ENCODE data around the gene RDX.
"Not testable (repeated sequence)": the region's sequence is repeated elsewhere in the genome, so short reads cannot be mapped to it uniquely, and the experiment has no call there.

RDX gene

GRCh38 chr11:110192604-110193282 is 103.7 kb downstream of the RDX start:
- not testable (repeated sequence) for H3K27me3 ChIP-seq (ENCODE audit: control insufficient read depth, insufficient read depth, low read length, poor library complexity, severe bottlenecking); H3K27ac ChIP-seq (ENCODE audit: insufficient read depth, low read depth, low read length, poor library complexity, severe bottlenecking); H3K4me1 ChIP-seq (ENCODE audit: control insufficient read depth, insufficient read depth, low read length); H3K9me3 ChIP-seq (ENCODE audit: control insufficient read depth, low read length); H3K4me3 ChIP-seq (ENCODE audit: insufficient read depth, low read depth, low read length); H3K36me3 ChIP-seq (ENCODE audit: control insufficient read depth, insufficient read depth, low read length)
- 76 to 92% methylated on average over 4 of the region's 4 CpGs for WGBS, 2 experiments

GRCh38 chr11:110190885-110191284 is 105.5 kb downstream of the RDX start:
- Histone ChIP-seq H3K4me1 (ENCODE audit: control insufficient read depth, insufficient read depth, low read length) (no peaks in the 10 kb centered on the region), H3K4me3 (ENCODE audit: insufficient read depth, low read depth, low read length) (no peak overlapping the region), H3K9me3 (ENCODE audit: control insufficient read depth, low read length) (no peaks in the 10 kb centered on the region), H3K27ac (ENCODE audit: insufficient read depth, low read depth, low read length, poor library complexity, severe bottlenecking) (no peak overlapping the region), H3K27me3 (ENCODE audit: control insufficient read depth, insufficient read depth, low read length, poor library complexity, severe bottlenecking) (no peaks in the 10 kb centered on the region), H3K36me3 (ENCODE audit: control insufficient read depth, insufficient read depth, low read length) (no peaks in the 10 kb centered on the region)
- WGBS, 2 experiments = 96 to 100% methylated on average over 1 of the region's 1 CpG

GRCh38 chr11:110187731-110188130 is 108.7 kb downstream of the RDX start:
- Histone ChIP-seq H3K27me3 (ENCODE audit: control insufficient read depth, insufficient read depth, low read length, poor library complexity, severe bottlenecking) (no peaks in the 10 kb centered on the region), H3K36me3 (ENCODE audit: control insufficient read depth, insufficient read depth, low read length) (no peaks in the 10 kb centered on the region), H3K9me3 (ENCODE audit: control insufficient read depth, low read length) (no peaks in the 10 kb centered on the region), H3K4me1 (ENCODE audit: control insufficient read depth, insufficient read depth, low read length) (peaks cover 5% of the 10 kb centered on the region), H3K27ac (ENCODE audit: insufficient read depth, low read depth, low read length, poor library complexity, severe bottlenecking) (no peak overlapping the region), H3K4me3 (ENCODE audit: insufficient read depth, low read depth, low read length) (no peak overlapping the region)
- 92 to 94% methylated on average over 6 of the region's 6 CpGs for WGBS, 2 experiments

- Histone ChIP-seq H3K27ac (ENCODE audit: insufficient read depth, low read depth, low read length, poor library complexity, severe bottlenecking) (no peak overlapping the region), H3K36me3 (ENCODE audit: control insufficient read depth, insufficient read depth, low read length) (no peaks in the 10 kb centered on the region), H3K9me3 (ENCODE audit: control insufficient read depth, low read length) (no peaks in the 10 kb centered on the region), H3K4me1 (ENCODE audit: control insufficient read depth, insufficient read depth, low read length) (peaks cover 5% of the 10 kb centered on the region), H3K4me3 (ENCODE audit: insufficient read depth, low read depth, low read length) (no peak overlapping the region), H3K27me3 (ENCODE audit: control insufficient read depth, insufficient read depth, low read length, poor library complexity, severe bottlenecking) (no peaks in the 10 kb centered on the region)
- WGBS, 2 experiments = 91% methylated on average over 4 of the region's 4 CpGs
Measured at GRCh38 chr11:110186867-110187266, 109.5 kb downstream of the RDX start.

- Histone ChIP-seq H3K4me3 (ENCODE audit: insufficient read depth, low read depth, low read length) (no peak overlapping the region), H3K36me3 (ENCODE audit: control insufficient read depth, insufficient read depth, low read length) (no peaks in the 10 kb centered on the region), H3K4me1 (ENCODE audit: control insufficient read depth, insufficient read depth, low read length) (peaks cover 5% of the 10 kb centered on the region), H3K9me3 (ENCODE audit: control insufficient read depth, low read length) (no peaks in the 10 kb centered on the region), H3K27ac (ENCODE audit: insufficient read depth, low read depth, low read length, poor library complexity, severe bottlenecking) (no peak overlapping the region), H3K27me3 (ENCODE audit: control insufficient read depth, insufficient read depth, low read length, poor library complexity, severe bottlenecking) (no peaks in the 10 kb centered on the region)
- 91 to 95% methylated on average over 5 of the region's 5 CpGs for WGBS, 2 experiments
Measured at GRCh38 chr11:110186456-110186855, 110.0 kb downstream of the RDX start.

GRCh38 chr11:110185599-110185998 is 110.8 kb downstream of the RDX start:
- no peak overlapping the region for H3K27ac ChIP-seq (ENCODE audit: insufficient read depth, low read depth, low read length, poor library complexity, severe bottlenecking)

GRCh38 chr11:110185121-110185591 is 111.3 kb downstream of the RDX start:
- 85 to 86% methylated on average over 3 of the region's 3 CpGs for WGBS, 2 experiments

More at GRCh38 chr11:110185599-110185998, 110.8 kb downstream of the RDX start:
- no peak overlapping the region for H3K4me3 ChIP-seq (ENCODE audit: insufficient read depth, low read depth, low read length)
- H3K4me1 ChIP-seq (ENCODE audit: control insufficient read depth, insufficient read depth, low read length) = peaks cover 5% of the 10 kb centered on the region
- no peaks in the 10 kb centered on the region for H3K36me3 ChIP-seq (ENCODE audit: control insufficient read depth, insufficient read depth, low read length)
- WGBS, 2 experiments = 68 to 71% methylated on average over 7 of the region's 7 CpGs
- no peaks in the 10 kb centered on the region for H3K9me3 ChIP-seq (ENCODE audit: control insufficient read depth, low read length)
- no peaks in the 10 kb centered on the region for H3K27me3 ChIP-seq (ENCODE audit: control insufficient read depth, insufficient read depth, low read length, poor library complexity, severe bottlenecking)

GRCh38 chr11:110184456-110184855 is 112.0 kb downstream of the RDX start:
- H3K36me3 ChIP-seq (ENCODE audit: control insufficient read depth, insufficient read depth, low read length) = no peaks in the 10 kb centered on the region
- peaks cover 5% of the 10 kb centered on the region for H3K4me1 ChIP-seq (ENCODE audit: control insufficient read depth, insufficient read depth, low read length)
- WGBS, 2 experiments = 94% methylated on average over 7 of the region's 7 CpGs
- H3K27ac ChIP-seq (ENCODE audit: insufficient read depth, low read depth, low read length, poor library complexity, severe bottlenecking) = no peak overlapping the region
- no peak overlapping the region for H3K4me3 ChIP-seq (ENCODE audit: insufficient read depth, low read depth, low read length)
- no peaks in the 10 kb centered on the region for H3K27me3 ChIP-seq (ENCODE audit: control insufficient read depth, insufficient read depth, low read length, poor library complexity, severe bottlenecking)
- H3K9me3 ChIP-seq (ENCODE audit: control insufficient read depth, low read length) = no peaks in the 10 kb centered on the region

More at GRCh38 chr11:110185121-110185591, 111.3 kb downstream of the RDX start:
- Histone ChIP-seq H3K27me3 (ENCODE audit: control insufficient read depth, insufficient read depth, low read length, poor library complexity, severe bottlenecking) (no peaks in the 10 kb centered on the region), H3K4me3 (ENCODE audit: insufficient read depth, low read depth, low read length) (no peak overlapping the region), H3K4me1 (ENCODE audit: control insufficient read depth, insufficient read depth, low read length) (peaks cover 5% of the 10 kb centered on the region), H3K9me3 (ENCODE audit: control insufficient read depth, low read length) (no peaks in the 10 kb centered on the region), H3K36me3 (ENCODE audit: control insufficient read depth, insufficient read depth, low read length) (no peaks in the 10 kb centered on the region), H3K27ac (ENCODE audit: insufficient read depth, low read depth, low read length, poor library complexity, severe bottlenecking) (no peak overlapping the region)

- WGBS, 2 experiments = 91 to 94% methylated on average over 5 of the region's 5 CpGs
- Histone ChIP-seq H3K4me3 (ENCODE audit: insufficient read depth, low read depth, low read length) (no peak overlapping the region), H3K27me3 (ENCODE audit: control insufficient read depth, insufficient read depth, low read length, poor library complexity, severe bottlenecking) (no peaks in the 10 kb centered on the region), H3K27ac (ENCODE audit: insufficient read depth, low read depth, low read length, poor library complexity, severe bottlenecking) (no peak overlapping the region), H3K9me3 (ENCODE audit: control insufficient read depth, low read length) (no peaks in the 10 kb centered on the region), H3K4me1 (ENCODE audit: control insufficient read depth, insufficient read depth, low read length) (peaks cover 5% of the 10 kb centered on the region), H3K36me3 (ENCODE audit: control insufficient read depth, insufficient read depth, low read length) (no peaks in the 10 kb centered on the region)
Measured at GRCh38 chr11:110182886-110183285, 113.5 kb downstream of the RDX start.

GRCh38 chr11:110179064-110179463 is 117.3 kb downstream of the RDX start:
- Histone ChIP-seq H3K27me3 (ENCODE audit: control insufficient read depth, insufficient read depth, low read length, poor library complexity, severe bottlenecking) (no peaks in the 10 kb centered on the region), H3K27ac (ENCODE audit: insufficient read depth, low read depth, low read length, poor library complexity, severe bottlenecking) (no peak overlapping the region), H3K4me1 (ENCODE audit: control insufficient read depth, insufficient read depth, low read length) (peaks cover 5% of the 10 kb centered on the region), H3K9me3 (ENCODE audit: control insufficient read depth, low read length) (no peaks in the 10 kb centered on the region), H3K4me3 (ENCODE audit: insufficient read depth, low read depth, low read length) (no peak overlapping the region), H3K36me3 (ENCODE audit: control insufficient read depth, insufficient read depth, low read length) (no peaks in the 10 kb centered on the region)
- 95 to 97% methylated on average over 4 of the region's 4 CpGs for WGBS, 2 experiments

All from ectodermal cell (in vitro differentiated cells).